KOPT-K1 (cell line): ENCODE results near the gene ILF2.
"Not testable (repeated sequence)": the region's sequence is repeated elsewhere in the genome, so short reads cannot be mapped to it uniquely, and the experiment has no call there.

ENCODE experiments used
- H3K27ac ChIP-seq: fragments of 200-600 bp; sonication (generic); 2 replicates; pipeline ENCODE4 v1.5.1; 2016; ENCODE audit warnings: antibody characterized with exemption, mild to moderate bottlenecking, low read depth, low read length; ENCODE audit not compliant: poor library complexity, severe bottlenecking
- H3K36me3 ChIP-seq: fragments of 200-600 bp; sonication (generic); 2 replicates; pipeline ENCODE4 v1.5.1; 2017; ENCODE audit warnings: antibody characterized with exemption, mild to moderate bottlenecking, low read length, moderate library complexity; ENCODE audit not compliant: insufficient read depth
- H3K9me3 ChIP-seq: fragments of 200-600 bp; sonication (generic); 2 replicates; pipeline ENCODE4 v1.5.1; 2017; ENCODE audit warnings: antibody characterized with exemption, low read length, mild to moderate bottlenecking; ENCODE audit not compliant: insufficient read depth, poor library complexity, severe bottlenecking

ILF2 gene

GRCh38 chr1:153668672-153669071 lies 2.1 kb downstream of the ILF2 start:
- peaks cover 64% of the 10 kb centered on the region for H3K36me3 ChIP-seq
- not testable (repeated sequence) for H3K9me3 ChIP-seq, H3K27ac ChIP-seq

GRCh38 chr1:153667439-153667838 lies 3.4 kb downstream of the ILF2 start:
- peaks cover 76% of the 10 kb centered on the region for H3K36me3 ChIP-seq
- no peak overlapping the region for H3K27ac ChIP-seq
- no peaks in the 10 kb centered on the region for H3K9me3 ChIP-seq

- H3K36me3 ChIP-seq, result peaks cover 78% of the 10 kb centered on the region
- no peak overlapping the region for H3K27ac ChIP-seq
- H3K9me3 ChIP-seq, result no peaks in the 10 kb centered on the region
Observed at GRCh38 chr1:153663211-153663610, 7.6 kb downstream of the ILF2 start.

- no peak overlapping the region for H3K27ac ChIP-seq
- H3K9me3 ChIP-seq, result no peaks in the 10 kb centered on the region
- H3K36me3 ChIP-seq, result peaks cover 69% of the 10 kb centered on the region
Observed at GRCh38 chr1:153662269-153662668, 8.5 kb downstream of the ILF2 start.

GRCh38 chr1:153661111-153661708 lies 9.6 kb downstream of the ILF2 start:
- Histone ChIP-seq H3K36me3 (peaks cover 58% of the 10 kb centered on the region), H3K9me3 (no peaks in the 10 kb centered on the region), H3K27ac (no peak overlapping the region)

- Histone ChIP-seq H3K27ac (peak overlapping the region; percentile 80), H3K9me3 (no peaks in the 10 kb centered on the region), H3K36me3 (peaks cover 43% of the 10 kb centered on the region)
Observed at GRCh38 chr1:153659656-153660055, 11.1 kb downstream of the ILF2 start.

- peak overlapping the region; percentile 80 for H3K27ac ChIP-seq
- peaks cover 38% of the 10 kb centered on the region for H3K36me3 ChIP-seq
- no peaks in the 10 kb centered on the region for H3K9me3 ChIP-seq
Observed at GRCh38 chr1:153659175-153659534, 11.6 kb downstream of the ILF2 start.

- H3K9me3 ChIP-seq, result no peaks in the 10 kb centered on the region
- peak within 1 kb of the TSS; percentile 80 for H3K27ac ChIP-seq
- peaks cover 32% of the 10 kb centered on the region for H3K36me3 ChIP-seq
Observed at GRCh38 chr1:153658400-153659174, 12.2 kb downstream of the ILF2 start, which contains the start of gene SNAPIN. Gene SNAPIN, plus strand, starts transcription at chr1:153658703. Its CDS starts 41 bp downstream, at chr1:153658744.

GRCh38 chr1:153655333-153655732 lies 15.5 kb downstream of the ILF2 start:
- no peaks in the 10 kb centered on the region; the same call in 1 of the 2 replicates for H3K36me3 ChIP-seq
- no peaks in the 10 kb centered on the region for H3K9me3 ChIP-seq
- H3K27ac ChIP-seq, result no peak overlapping the region

GRCh38 chr1:153652805-153653500 lies 17.8 kb downstream of the ILF2 start:
- Histone ChIP-seq H3K27ac (no peak overlapping the region), H3K36me3 (peaks cover 3% of the 10 kb centered on the region; the same call in 1 of the 2 replicates), H3K9me3 (no peaks in the 10 kb centered on the region)

- peaks cover 13% of the 10 kb centered on the region for H3K36me3 ChIP-seq
- no peaks in the 10 kb centered on the region for H3K9me3 ChIP-seq
- no peak overlapping the region for H3K27ac ChIP-seq
Observed at GRCh38 chr1:153651771-153652170, 19.0 kb downstream of the ILF2 start.

- Histone ChIP-seq H3K27ac (peak overlapping the region; percentile 15), H3K9me3 (no peaks in the 10 kb centered on the region), H3K36me3 (peaks cover 33% of the 10 kb centered on the region)
Observed at GRCh38 chr1:153649863-153650235, 20.9 kb downstream of the ILF2 start.

GRCh38 chr1:153649137-153649862 lies 21.5 kb downstream of the ILF2 start:
- Histone ChIP-seq H3K9me3 (no peaks in the 10 kb centered on the region), H3K27ac (peak overlapping the region; percentile 15), H3K36me3 (peaks cover 38% of the 10 kb centered on the region)

GRCh38 chr1:153648000-153648643 lies 22.7 kb downstream of the ILF2 start:
- Histone ChIP-seq H3K9me3 (no peaks in the 10 kb centered on the region), H3K36me3 (peaks cover 50% of the 10 kb centered on the region), H3K27ac (no peak overlapping the region)
